HFFc6 (cell line): ENCODE measurements around the gene CFAP53. TPM values are rescaled to one million over a fixed set of nuclear protein-coding genes. Genes with fewer than 3 reads are reported as not detected.

Source experiments
- DNase-seq: peaks from one replicate; pipeline ENCODE4 v3.0.0-alpha.2; 2018
- H3K27ac Mint-ChIP-seq: 2 replicates; pipeline ENCODE4 v1.8.0; 2020; ENCODE audit warnings: mild to moderate bottlenecking, mixed read lengths
- H3K27me3 Mint-ChIP-seq: 2 replicates; pipeline ENCODE4 v1.8.0; 2021; ENCODE audit warnings: mild to moderate bottlenecking, moderate library complexity, mixed read lengths; ENCODE audit not compliant: insufficient read depth
- H3K36me3 Mint-ChIP-seq: 2 replicates; pipeline ENCODE4 v1.8.0; 2021; ENCODE audit warnings: low read depth, mixed read lengths
- H3K4me1 Mint-ChIP-seq: 2 replicates; pipeline ENCODE4 v1.8.0; 2020; ENCODE audit warnings: low read depth, mixed read lengths
- H3K4me3 Mint-ChIP-seq: 2 replicates; pipeline ENCODE4 v1.8.0; 2020; ENCODE audit warnings: mild to moderate bottlenecking, moderate library complexity, mixed read lengths
- H3K9me3 Mint-ChIP-seq: 2 replicates; pipeline ENCODE4 v1.8.0; 2020; ENCODE audit warnings: mild to moderate bottlenecking, mixed read lengths
- total RNA-seq, 6 experiments: library from RNA; stranded (reverse); fragmentation: NEBNext Ultra II Directional; extraction: Animal tissue kit (Norgen Biotek cat#: 25700); gene quantifications; 2 replicates in 1 of 6; 3 replicates in 5 of 6; pipeline ENCODE4 v1.2.3, GENCODE V29; 2021
- TF ChIP-seq, protein P1 (sequence below): fragments of 200-600 bp; sonication (generic); IDR thresholded peaks from 2 replicates; pipeline ENCODE4 v1.5.0; 2021; ENCODE audit warnings: antibody characterized with exemption, mild to moderate bottlenecking

Gene CFAP53
- total RNA-seq, 6 experiments from 2014 or later: 0.10 to 0.17 (median 0.14) TPM; not detected in 3

DNA sequence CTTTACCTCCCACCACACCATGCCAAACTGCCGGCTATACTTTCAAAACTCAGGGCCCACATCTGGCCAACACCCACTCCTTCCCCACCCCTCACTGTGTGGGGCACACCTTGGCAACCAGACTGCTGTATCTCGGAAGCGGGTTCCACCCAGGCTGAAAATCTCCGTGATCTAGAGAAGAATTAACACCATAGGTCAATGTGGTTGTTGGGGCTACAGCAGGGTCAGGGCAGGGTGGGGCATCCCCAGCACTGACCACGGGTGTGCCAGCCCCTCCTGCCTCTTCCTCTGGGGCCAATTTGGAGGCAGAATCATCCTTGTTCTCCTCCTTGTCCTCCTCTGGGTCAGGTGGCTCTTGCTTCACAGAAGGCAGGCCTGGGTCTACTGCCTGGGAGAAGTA is 6.3 kb upstream of the CFAP53 start:
- DNase-seq: no peak
- no peak overlapping the region for H3K27ac Mint-ChIP-seq

DNA sequence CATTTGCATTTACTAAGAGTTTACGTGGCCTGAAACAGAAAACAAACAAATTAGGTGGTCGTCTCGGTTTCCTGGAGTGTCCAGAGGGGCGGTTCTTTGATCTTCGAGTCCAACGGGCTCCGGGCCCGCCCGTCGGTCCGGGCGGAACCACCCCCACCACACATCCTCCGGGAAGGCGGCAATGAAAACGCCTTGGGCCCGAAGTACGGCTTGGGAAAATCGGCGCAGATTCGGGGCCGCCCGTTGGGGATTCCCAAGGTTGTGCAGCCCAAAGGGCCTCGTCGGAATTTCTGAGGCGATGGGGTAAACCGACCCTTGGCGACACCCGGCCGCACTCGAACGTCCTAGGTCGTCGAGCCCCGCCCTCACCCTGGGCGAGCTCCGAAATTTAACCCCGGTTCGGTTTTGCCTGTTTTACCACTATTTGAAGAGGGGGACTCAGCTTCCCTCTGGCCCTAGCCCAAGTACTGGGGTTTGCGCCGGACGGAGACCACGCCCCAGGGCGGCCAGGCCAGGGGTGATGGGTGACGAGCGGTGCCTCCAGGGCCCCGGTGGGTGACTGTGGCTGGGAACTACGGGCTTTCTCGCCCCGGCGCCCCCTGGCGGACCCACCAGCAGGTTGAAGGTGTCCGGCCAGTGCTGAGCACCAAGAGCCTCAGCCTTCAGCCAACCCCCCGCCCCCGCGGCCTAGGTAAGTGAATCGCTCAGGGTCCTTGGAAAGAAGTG is 1.9 kb upstream of the CFAP53 start:
- 0 out of 2 replicates have a peak, but pooled peaks cover 3% of the 10 kb centered on the region for H3K9me3 Mint-ChIP-seq
- TF ChIP-seq, protein P1, sequence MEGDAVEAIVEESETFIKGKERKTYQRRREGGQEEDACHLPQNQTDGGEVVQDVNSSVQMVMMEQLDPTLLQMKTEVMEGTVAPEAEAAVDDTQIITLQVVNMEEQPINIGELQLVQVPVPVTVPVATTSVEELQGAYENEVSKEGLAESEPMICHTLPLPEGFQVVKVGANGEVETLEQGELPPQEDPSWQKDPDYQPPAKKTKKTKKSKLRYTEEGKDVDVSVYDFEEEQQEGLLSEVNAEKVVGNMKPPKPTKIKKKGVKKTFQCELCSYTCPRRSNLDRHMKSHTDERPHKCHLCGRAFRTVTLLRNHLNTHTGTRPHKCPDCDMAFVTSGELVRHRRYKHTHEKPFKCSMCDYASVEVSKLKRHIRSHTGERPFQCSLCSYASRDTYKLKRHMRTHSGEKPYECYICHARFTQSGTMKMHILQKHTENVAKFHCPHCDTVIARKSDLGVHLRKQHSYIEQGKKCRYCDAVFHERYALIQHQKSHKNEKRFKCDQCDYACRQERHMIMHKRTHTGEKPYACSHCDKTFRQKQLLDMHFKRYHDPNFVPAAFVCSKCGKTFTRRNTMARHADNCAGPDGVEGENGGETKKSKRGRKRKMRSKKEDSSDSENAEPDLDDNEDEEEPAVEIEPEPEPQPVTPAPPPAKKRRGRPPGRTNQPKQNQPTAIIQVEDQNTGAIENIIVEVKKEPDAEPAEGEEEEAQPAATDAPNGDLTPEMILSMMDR: peak; percentile 74
- H3K27me3 Mint-ChIP-seq: peaks cover 2% of the 10 kb centered on the region; the same call in 1 of the 2 replicates
- no peak overlapping the region for H3K27ac Mint-ChIP-seq
- peaks cover 18% of the 10 kb centered on the region for H3K4me1 Mint-ChIP-seq
- peaks cover 55% of the 10 kb centered on the region for H3K36me3 Mint-ChIP-seq
- H3K4me3 Mint-ChIP-seq: no peak overlapping the region
- no peak for DNase-seq

More for the DNA sequence above, 6.3 kb upstream of the CFAP53 start:
- Mint-ChIP-seq H3K27me3 (no peaks in the 10 kb centered on the region; the same call in 1 of the 2 replicates), H3K9me3 (0 out of 2 replicates have a peak, but pooled peaks cover 3% of the 10 kb centered on the region), H3K36me3 (peaks cover 76% of the 10 kb centered on the region), H3K4me1 (peaks cover under 1% of the 10 kb centered on the region), H3K4me3 (no peak overlapping the region)
- TF ChIP-seq, protein P1: no peak

DNA sequence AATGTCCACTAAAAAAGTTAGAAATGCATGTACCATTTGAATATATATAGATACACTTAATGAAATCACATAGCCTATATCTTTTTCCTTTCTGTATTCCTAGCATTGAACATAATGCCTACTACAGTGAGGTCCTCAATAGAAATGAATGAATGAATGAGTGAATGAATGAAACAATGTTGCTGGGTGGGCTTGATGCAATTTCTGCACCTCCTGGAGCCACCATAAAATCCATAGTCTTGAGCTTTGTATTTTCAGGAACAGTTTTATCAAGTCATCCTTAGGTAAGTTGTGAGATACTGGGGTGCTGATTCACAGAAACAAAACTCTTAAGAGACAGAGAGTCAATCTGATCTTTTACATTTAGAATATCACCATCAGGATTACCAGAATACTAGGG is 3.3 kb downstream of the CFAP53 start:
- Mint-ChIP-seq H3K27ac (no peak overlapping the region), H3K9me3 (no peaks in the 10 kb centered on the region), H3K4me1 (peaks cover 18% of the 10 kb centered on the region), H3K27me3 (peaks cover 2% of the 10 kb centered on the region), H3K4me3 (no peak overlapping the region), H3K36me3 (peaks cover 12% of the 10 kb centered on the region)
- TF ChIP-seq, protein P1: no peak
- DNase-seq: no peak

DNA sequence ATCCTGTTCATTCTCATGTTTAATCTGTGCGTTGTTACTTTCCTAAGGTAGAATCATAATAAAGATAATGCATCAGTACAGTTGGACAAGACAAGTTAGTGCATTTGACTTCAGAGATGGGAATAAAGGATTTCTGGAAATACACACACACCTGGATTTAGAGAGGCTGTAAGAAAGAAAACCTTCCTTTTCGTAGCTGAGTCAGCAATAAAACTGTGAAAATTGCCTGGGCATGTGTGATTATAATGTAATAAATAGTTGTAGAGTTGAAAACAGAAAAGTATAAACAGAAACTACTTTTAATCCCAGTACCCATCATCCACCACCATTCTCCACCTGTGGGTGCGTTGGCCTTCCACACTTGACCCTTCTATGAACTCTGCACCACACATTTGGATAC is 15.4 kb downstream of the CFAP53 start:
- DNase-seq: no peak
- Mint-ChIP-seq H3K36me3 (no peaks in the 10 kb centered on the region), H3K4me3 (no peak overlapping the region), H3K4me1 (no peaks in the 10 kb centered on the region), H3K27me3 (no peaks in the 10 kb centered on the region; the same call in 1 of the 2 replicates), H3K27ac (no peak overlapping the region), H3K9me3 (no peaks in the 10 kb centered on the region)
- TF ChIP-seq, protein P1: no peak

DNA sequence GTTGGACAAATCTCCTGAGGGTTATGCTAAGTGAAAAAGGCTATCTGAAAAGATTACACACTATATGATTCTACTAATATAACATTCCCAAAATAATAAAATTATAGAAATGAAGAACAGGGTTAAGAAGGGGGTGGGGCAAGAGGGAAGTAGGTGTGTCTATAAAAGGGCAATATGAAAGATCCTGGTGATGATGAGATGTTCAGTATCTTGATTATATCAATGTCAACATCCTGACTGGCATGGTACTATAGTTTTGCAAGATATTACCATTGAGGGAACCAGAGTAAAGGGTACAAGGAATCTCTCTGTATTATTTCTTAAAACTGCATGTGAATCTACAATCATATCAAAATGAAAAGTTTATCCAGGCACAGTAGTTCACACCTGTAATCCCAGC is 16.7 kb downstream of the CFAP53 start:
- Mint-ChIP-seq H3K36me3 (no peaks in the 10 kb centered on the region), H3K27me3 (no peaks in the 10 kb centered on the region; the same call in 1 of the 2 replicates), H3K4me1 (no peaks in the 10 kb centered on the region), H3K9me3 (no peaks in the 10 kb centered on the region), H3K27ac (no peak overlapping the region), H3K4me3 (no peak overlapping the region)
- DNase-seq: no peak
- TF ChIP-seq, protein P1: no peak
